ENCODE measurements around the gene RCC2.
A peak's percentile ranks its signal among the peaks of the same experiment; 100 is the strongest.

Gene RCC2

DNA sequence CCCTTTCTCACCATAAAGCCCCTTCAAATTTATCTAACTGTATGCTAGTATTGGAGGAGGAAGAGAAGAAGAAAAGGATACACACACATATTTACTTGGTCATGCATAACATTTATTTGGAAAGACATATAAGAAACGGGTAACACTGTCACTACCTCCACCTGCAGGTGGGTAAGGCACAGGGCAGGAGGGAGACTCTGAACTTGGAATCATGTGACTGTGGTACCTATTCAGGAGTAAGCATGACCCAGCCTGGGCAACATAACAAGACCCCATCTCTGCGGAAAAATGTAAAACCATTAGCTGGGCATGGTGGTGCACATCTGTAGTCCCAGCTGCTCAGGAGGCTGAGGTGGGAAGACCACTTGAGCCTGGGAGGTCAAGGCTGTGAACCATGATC is 68.9 kb downstream of the RCC2 start:
- DNase-seq = peak; percentile 56

DNA sequence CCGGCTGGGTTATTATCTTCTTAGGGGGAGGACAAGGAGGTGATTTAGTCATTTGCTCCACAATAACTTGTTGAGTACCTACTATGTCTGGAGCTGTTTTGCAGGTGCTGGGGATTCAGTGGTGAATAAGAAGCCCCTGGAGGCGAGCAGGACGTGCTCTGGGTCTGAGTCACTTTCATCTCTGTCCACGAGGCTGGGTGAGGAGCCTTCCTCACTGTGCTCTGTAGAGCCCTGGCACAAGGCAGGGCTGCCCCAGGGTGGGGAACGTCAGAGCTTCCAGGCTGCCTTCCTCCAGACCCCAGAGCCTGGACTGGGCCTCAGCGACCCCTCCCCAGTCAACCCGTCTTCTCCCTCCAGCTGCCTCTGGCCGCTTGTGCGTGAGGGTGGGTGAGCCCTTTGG is 70.0 kb downstream of the RCC2 start:
- DNase-seq = no peak

DNA sequence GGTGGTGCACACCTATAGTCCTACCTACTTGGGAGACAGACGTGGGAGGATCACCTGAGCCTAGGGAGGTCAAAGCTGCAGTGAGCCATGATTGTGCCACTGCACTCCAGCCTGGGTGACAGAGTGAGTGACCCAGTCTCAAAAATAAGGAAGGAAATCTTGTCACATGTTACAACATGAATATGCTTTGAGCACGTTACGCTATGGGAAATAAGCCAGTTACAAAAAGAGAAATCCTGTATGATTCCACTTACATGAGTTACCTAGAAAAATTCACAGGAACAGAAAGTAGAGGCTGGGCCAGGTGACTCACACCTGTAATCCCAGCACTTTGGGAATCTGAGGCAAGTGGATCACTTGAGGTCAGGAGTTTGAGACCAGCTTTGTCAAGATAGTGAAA is 74.2 kb downstream of the RCC2 start:
- DNase-seq = no peak

DNA sequence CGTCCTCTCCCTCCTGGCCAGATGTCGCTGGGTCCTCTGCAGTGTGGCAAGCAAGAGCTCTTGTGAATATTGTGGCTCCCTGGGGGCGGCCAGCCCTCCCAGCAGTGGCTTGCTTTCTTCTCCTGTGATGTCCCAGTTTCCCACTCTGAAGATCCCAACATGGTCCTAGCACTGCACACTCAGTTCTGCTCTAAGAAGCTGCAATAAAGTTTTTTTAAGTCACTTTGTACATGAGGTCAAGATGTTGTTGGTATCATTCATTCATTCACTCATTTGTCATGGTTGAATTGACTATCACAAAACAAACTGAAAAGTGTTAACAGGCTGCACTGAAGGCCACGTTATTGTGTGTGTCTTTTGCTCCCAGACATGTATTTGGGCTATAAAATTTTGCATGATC is 75.7 kb downstream of the RCC2 start:
- DNase-seq = no peak

DNA sequence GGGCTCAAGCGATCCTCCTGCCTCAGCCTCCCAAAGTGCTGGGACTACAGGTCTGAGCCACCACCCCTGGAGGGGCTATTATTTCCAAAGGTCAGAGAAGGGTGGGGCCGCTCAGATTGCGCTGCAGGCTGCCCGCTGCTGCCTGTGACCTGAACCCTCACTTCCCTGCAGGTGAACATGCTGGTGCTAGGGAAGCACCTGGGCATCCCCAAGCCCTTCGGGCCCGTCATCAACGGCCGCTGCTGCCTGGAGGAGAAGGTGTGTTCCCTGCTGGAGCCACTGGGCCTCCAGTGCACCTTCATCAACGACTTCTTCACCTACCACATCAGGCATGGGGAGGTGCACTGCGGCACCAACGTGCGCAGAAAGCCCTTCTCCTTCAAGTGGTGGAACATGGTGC is 76.1 kb downstream of the RCC2 start:
- DNase-seq = no peak

DNA sequence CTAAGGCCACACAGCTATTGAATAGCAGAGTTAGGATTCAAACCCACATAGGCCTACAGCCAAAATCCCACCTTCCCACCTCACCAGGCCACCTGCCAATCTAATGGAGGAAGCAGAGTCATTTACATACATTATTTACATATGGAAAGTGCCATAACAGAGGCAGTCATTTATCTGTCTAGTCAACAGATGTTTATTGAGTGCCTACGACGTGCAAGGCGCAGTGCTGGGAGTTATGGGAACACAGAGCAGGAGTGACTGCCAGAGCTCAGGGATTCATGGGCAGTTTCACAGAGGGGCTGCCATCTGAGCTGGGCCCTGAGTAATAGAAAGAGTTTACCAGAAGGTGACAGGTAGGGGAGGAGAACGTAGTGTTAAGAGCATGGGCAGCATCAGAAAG is 77.8 kb downstream of the RCC2 start:
- DNase-seq = no peak

DNA sequence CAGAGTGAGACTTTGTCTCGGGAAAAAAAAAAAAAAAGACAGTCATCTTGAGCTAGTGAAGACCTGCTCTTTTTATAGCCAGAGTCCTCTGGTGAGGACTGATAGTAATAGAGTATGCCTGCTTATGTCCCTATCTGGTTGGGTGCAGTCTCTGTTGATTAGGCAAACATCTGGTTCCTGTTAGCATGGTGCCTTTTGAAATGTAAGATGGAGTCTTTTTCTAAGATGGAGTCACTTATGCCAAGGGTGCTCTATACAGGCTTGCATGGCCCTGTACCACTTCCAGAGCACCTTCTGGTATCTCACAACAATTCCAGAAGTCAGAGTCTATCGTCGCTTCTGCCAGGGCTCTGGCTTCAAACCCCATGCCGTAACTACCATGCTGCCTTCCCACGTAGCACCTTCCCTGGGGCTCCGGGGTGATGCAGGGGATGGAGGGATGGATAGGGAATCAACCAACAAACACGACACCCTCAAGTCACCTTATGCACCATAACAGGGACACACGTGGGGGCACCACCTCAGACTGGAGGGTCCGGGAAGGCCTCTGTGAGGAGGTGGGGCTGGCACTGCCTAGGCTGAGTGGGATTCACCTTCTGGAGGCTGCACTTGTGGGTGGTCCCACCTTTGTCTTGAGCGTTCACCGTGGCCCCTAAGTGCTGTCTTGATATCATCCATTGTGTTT is 79.1 kb downstream of the RCC2 start:
- DNase-seq = no peak

DNA sequence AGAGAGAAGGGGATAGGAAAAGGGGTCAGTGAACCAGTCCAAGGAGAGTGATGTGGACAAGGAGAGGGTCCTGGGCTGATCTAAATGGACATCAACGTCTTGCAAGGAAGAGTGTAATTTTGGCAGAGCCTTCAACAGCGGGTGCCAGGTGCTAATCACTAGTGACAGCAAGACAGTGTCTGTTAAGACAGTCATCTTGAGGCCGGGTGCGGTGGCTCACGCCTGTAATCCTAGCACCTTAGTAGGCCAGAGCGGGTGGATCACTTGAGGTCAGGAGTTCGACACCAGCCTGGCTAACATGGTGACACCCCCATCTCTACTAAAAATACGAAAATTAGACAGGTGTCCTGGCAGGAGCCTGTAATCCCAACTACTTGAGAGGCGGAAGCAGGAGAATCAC is 79.7 kb downstream of the RCC2 start:
- no peak for DNase-seq

DNA sequence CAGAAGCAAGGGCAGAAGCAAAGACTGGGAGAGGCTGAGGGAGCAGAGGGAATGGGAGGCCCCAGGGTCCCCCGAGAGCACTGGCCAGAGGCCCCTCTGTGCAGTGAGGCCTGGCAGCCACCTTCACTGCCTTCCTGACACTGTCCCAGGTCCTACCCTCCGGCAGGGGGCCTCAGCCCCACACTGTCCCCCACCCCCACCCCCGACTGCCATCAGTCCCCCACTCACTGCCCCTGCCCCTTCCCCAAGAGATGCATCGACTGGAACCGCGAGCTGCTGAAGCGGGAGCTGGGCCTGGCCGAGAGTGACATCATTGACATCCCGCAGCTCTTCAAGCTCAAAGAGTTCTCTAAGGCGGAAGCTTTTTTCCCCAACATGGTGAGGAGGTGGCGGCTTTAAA is 80.4 kb downstream of the RCC2 start:
- DNase-seq = no peak

DNA sequence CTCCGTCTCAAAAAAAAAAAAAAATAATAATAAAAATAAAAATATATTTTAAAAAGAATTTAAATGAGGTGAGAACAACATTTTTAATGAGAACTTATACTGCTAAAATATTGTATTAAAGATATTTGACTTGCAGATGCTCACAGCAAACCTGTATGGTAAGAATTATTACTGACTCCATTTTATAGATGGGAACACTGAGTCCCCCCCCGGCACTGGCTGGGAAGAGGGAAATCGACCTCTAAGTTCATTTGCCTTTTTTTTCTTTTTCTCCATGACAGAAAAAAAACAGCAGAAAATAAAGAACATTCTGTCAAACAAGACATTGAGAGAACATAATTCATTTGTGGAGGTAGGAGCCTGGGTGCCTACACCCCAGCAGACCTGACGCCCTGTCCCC is 80.9 kb downstream of the RCC2 start:
- no peak for DNase-seq

Measured in DMS53 (cell line).